AG08395 (cell line): ENCODE data around the gene DHX34.
A peak's percentile ranks its signal among the peaks of the same experiment; 100 is the strongest.

ENCODE experiments used
- DNase-seq: peaks from one replicate; pipeline ENCODE4 v3.0.0; 2012; ENCODE audit warnings: mixed read lengths, low spot score

The DHX34 gene

GRCh38 chr19:47417746-47418691, 68.9 kb downstream of the DHX34 start:
- DNase-seq: no peak

- DNase-seq: no peak
Measured at GRCh38 chr19:47418692-47419029, 69.5 kb downstream of the DHX34 start.

- no peak for DNase-seq
Measured at GRCh38 chr19:47419030-47419783, 70.1 kb downstream of the DHX34 start, which contains the start of gene MEIS3. Gene MEIS3 (minus strand): TSS chr19:47419527. CDS start chr19:47419081, 446 bp downstream.

GRCh38 chr19:47419789-47420188, 70.7 kb downstream of the DHX34 start:
- DNase-seq: no peak

GRCh38 chr19:47421244-47421786, 72.2 kb downstream of the DHX34 start:
- no peak for DNase-seq

GRCh38 chr19:47421844-47422395, 72.8 kb downstream of the DHX34 start:
- no peak for DNase-seq

GRCh38 chr19:47422417-47423163, 73.5 kb downstream of the DHX34 start:
- no peak for DNase-seq

- DNase-seq: no peak
Measured at GRCh38 chr19:47423203-47423882, 74.2 kb downstream of the DHX34 start.

GRCh38 chr19:47427241-47428176, 78.4 kb downstream of the DHX34 start:
- peak; percentile 67 for DNase-seq

- peak; percentile 98 for DNase-seq
Measured at GRCh38 chr19:47428177-47428894, 79.2 kb downstream of the DHX34 start.

GRCh38 chr19:47429140-47429793, 80.2 kb downstream of the DHX34 start:
- DNase-seq: no peak

GRCh38 chr19:47430041-47430802, 81.1 kb downstream of the DHX34 start:
- peak; percentile 51 for DNase-seq

- DNase-seq: no peak
Measured at GRCh38 chr19:47432091-47432490, 83.0 kb downstream of the DHX34 start.
